ENCODE results near the gene SIL1.

The SIL1 gene

GRCh38 chr5:138900281-138900965, 297.7 kb downstream of the SIL1 start:
- Histone ChIP-seq H3K36me3 (peaks cover under 1% of the 10 kb centered on the region), H3K9me3 (no peaks in the 10 kb centered on the region), H3K4me3 (ENCODE audit: low read depth in 1 of 2, low read length in 1 of 2) (no peak overlapping the region), H3K27ac (no peak overlapping the region), H3K4me1 (ENCODE audit: control insufficient read depth in 1 of 2, insufficient read depth in 1 of 2, low read depth in 1 of 2, low read length in 1 of 2) (peaks cover 8 to 11% of the 10 kb centered on the region in 2 experiments), H3K27me3 (no peaks in the 10 kb centered on the region)
- TF ChIP-seq CTCF (IDR thresholded peaks at IDR 0.05): no peak

DNA sequence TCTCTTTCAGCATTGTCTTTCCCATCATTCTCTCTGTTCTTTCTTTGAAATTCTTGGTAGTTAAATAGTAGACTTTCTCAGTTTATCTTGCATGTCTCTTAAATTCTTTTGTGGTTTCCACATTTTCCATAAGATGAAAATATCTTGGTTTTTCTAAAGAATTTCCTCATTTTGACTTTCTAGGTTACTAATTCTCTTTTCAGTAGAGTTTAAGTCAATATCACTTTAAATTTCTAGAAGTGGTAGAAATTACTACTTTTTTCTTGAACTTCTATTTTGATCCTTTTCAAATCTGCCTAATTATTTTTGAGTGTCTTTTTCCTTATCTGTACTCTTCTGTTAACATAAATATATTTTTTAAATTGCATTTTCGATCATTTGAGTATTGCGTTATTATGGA, 299.4 kb downstream of the SIL1 start:
- H3K36me3 ChIP-seq: no peaks in the 10 kb centered on the region
- no peaks in the 10 kb centered on the region for H3K27me3 ChIP-seq
- no peak for TF ChIP-seq CTCF (IDR thresholded peaks at IDR 0.05)
- H3K27ac ChIP-seq: no peak overlapping the region
- H3K4me3 ChIP-seq (ENCODE audit: low read depth in 1 of 2, low read length in 1 of 2): no peak overlapping the region
- no peaks in the 10 kb centered on the region for H3K9me3 ChIP-seq
- H3K4me1 ChIP-seq (ENCODE audit: control insufficient read depth in 1 of 2, insufficient read depth in 1 of 2, low read depth in 1 of 2, low read length in 1 of 2): peaks cover 8 to 11% of the 10 kb centered on the region in 2 experiments

- H3K27me3 ChIP-seq: no peaks in the 10 kb centered on the region
- no peaks in the 10 kb centered on the region for H3K36me3 ChIP-seq
- peaks cover 8 to 11% of the 10 kb centered on the region in 2 experiments for H3K4me1 ChIP-seq (ENCODE audit: control insufficient read depth in 1 of 2, insufficient read depth in 1 of 2, low read depth in 1 of 2, low read length in 1 of 2)
- no peak overlapping the region for H3K27ac ChIP-seq
- H3K9me3 ChIP-seq: no peaks in the 10 kb centered on the region
- no peak for TF ChIP-seq CTCF (IDR thresholded peaks at IDR 0.05)
- H3K4me3 ChIP-seq (ENCODE audit: low read depth in 1 of 2, low read length in 1 of 2): no peak overlapping the region
Measured at GRCh38 chr5:138898299-138898698, 299.9 kb downstream of the SIL1 start.

All from neutrophil (primary cell).